DOHH2 (cell line): Measurements from ENCODE around the gene MRPL1.

Experiments used
- EZH2phosphoT487 ChIP-seq: fragments of 200-600 bp; sonication (generic); IDR thresholded peaks from 2 replicates; pipeline ENCODE4 v1.6.1; 2017; ENCODE audit warnings: borderline replicate concordance, mild to moderate bottlenecking, antibody characterized with exemption, low read length, moderate library complexity, mixed read lengths
- TF ChIP-seq, protein P1 (sequence below): fragments of 200-600 bp; sonication (generic); IDR thresholded peaks from one replicate; pipeline ENCODE4 v1.5.1; 2014; ENCODE audit warnings: antibody characterized with exemption, mild to moderate bottlenecking, low read depth, low read length; ENCODE audit not compliant: poor library complexity, severe bottlenecking

DNA sequence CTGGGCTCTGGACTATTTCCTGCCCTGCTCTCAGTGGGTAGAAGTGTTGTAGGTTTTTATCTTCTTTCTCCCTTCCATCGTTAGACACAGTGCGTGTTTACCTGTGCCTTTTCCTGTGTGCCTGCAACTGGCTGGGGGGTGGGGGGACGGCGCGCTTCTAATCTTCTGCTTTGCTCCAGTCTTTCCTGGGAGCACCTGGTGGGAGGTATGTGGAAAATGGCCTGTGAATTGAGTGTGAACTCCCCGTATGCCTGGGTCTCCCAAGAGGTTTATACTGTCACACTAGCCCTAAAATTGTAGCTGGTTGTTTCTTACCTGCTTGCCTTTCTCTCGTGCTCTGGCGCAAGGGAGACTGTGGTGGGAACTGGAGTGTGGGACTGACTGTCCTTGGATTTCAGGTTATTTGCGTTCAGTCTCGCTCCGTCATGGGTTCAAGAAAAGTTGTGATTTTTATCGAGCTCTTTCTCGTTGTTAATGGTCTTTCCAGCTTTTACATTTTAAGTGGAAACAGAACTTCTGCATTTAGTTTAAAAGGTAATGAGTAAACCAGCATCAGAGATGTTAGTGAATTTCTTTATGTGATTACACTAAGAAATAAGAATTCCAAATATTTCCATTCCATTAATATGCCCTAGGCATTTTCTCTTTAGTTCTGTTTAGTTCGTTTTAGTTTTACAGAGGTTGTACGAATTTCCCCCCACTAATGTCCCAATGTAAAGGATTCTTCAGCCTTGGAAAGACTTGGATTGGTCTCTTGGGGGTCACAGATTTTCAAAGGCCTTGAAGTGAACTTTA is 15.3 kb downstream of the MRPL1 start:
- TF ChIP-seq, protein P1, sequence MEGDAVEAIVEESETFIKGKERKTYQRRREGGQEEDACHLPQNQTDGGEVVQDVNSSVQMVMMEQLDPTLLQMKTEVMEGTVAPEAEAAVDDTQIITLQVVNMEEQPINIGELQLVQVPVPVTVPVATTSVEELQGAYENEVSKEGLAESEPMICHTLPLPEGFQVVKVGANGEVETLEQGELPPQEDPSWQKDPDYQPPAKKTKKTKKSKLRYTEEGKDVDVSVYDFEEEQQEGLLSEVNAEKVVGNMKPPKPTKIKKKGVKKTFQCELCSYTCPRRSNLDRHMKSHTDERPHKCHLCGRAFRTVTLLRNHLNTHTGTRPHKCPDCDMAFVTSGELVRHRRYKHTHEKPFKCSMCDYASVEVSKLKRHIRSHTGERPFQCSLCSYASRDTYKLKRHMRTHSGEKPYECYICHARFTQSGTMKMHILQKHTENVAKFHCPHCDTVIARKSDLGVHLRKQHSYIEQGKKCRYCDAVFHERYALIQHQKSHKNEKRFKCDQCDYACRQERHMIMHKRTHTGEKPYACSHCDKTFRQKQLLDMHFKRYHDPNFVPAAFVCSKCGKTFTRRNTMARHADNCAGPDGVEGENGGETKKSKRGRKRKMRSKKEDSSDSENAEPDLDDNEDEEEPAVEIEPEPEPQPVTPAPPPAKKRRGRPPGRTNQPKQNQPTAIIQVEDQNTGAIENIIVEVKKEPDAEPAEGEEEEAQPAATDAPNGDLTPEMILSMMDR = no peak
- TF ChIP-seq EZH2phosphoT487 = no peak
